C4-2B (cell line): ENCODE data around the gene RBM28.

Source experiments
- H3K27ac ChIP-seq: fragments of 450-650 bp; 2 replicates; pipeline ENCODE4 v1.5.1; 2017
- ZFX ChIP-seq: fragments of 450-650 bp; IDR thresholded peaks from 2 replicates; pipeline ENCODE4 v1.6.1; 2017
- TF ChIP-seq, protein P1 (sequence below): fragments of 450-650 bp; conservative IDR thresholded peaks from 2 replicates; pipeline ENCODE4 v1.5.1; 2017; ENCODE audit warnings: mild to moderate bottlenecking

RBM28 gene, protein sequence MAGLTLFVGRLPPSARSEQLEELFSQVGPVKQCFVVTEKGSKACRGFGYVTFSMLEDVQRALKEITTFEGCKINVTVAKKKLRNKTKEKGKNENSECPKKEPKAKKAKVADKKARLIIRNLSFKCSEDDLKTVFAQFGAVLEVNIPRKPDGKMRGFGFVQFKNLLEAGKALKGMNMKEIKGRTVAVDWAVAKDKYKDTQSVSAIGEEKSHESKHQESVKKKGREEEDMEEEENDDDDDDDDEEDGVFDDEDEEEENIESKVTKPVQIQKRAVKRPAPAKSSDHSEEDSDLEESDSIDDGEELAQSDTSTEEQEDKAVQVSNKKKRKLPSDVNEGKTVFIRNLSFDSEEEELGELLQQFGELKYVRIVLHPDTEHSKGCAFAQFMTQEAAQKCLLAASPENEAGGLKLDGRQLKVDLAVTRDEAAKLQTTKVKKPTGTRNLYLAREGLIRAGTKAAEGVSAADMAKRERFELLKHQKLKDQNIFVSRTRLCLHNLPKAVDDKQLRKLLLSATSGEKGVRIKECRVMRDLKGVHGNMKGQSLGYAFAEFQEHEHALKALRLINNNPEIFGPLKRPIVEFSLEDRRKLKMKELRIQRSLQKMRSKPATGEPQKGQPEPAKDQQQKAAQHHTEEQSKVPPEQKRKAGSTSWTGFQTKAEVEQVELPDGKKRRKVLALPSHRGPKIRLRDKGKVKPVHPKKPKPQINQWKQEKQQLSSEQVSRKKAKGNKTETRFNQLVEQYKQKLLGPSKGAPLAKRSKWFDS

GRCh38 chr7:128343554-128344430, at the start of gene RBM28:
RBM28 (minus strand) TSS chr7:128343908; CDS start chr7:128343793, 115 bp downstream.
- peak within 1 kb of the TSS; percentile 87 for H3K27ac ChIP-seq
- TF ChIP-seq, protein P1, sequence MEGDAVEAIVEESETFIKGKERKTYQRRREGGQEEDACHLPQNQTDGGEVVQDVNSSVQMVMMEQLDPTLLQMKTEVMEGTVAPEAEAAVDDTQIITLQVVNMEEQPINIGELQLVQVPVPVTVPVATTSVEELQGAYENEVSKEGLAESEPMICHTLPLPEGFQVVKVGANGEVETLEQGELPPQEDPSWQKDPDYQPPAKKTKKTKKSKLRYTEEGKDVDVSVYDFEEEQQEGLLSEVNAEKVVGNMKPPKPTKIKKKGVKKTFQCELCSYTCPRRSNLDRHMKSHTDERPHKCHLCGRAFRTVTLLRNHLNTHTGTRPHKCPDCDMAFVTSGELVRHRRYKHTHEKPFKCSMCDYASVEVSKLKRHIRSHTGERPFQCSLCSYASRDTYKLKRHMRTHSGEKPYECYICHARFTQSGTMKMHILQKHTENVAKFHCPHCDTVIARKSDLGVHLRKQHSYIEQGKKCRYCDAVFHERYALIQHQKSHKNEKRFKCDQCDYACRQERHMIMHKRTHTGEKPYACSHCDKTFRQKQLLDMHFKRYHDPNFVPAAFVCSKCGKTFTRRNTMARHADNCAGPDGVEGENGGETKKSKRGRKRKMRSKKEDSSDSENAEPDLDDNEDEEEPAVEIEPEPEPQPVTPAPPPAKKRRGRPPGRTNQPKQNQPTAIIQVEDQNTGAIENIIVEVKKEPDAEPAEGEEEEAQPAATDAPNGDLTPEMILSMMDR: no peak
- peak; percentile 87 for TF ChIP-seq ZFX

DNA sequence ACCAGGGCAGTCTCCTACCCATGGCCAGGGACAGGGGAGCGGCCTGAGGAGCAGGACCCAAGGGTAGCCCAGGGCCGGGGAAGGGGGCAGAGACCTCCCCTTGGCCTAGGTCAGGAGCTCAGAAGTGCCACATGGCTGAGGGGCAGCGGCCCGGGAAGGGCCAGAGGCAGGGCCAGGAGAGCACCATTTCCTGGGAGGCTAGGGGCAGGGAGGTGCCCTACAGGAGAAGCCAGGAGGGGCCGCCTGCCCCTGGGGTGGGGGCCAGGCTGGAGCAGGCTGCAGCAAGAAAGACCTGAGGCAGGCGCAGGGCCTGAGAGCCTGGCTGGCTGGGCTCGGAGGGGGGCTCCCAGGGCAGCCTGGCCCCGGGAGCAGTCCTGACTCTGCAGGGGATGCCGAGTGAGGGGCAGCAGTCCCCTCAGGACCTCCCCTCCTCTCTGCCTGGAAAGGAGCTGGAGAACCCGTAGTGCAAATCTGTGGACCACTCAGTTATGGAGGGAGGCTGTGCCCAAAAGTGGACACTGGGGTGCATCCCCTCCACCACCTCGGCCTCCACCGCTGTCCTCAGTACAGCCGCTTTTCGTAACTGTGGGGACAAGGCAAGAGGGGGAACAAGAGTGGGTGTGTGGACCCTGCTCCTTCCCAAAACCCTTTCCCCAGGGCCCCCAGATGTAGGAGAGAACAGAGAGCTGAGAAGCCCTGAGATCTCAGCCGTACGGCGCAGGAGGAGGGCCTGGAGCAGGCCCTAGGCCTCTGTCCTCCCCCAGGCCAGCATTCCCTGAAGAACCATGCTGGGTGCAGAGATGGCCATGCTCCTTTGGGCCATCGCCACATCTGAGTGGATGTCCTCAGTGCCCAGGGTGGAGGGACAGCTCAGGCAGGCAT, 49.0 kb upstream of the RBM28 start:
- H3K27ac ChIP-seq: no peak overlapping the region
- TF ChIP-seq, protein P1: no peak
- no peak for TF ChIP-seq ZFX

DNA sequence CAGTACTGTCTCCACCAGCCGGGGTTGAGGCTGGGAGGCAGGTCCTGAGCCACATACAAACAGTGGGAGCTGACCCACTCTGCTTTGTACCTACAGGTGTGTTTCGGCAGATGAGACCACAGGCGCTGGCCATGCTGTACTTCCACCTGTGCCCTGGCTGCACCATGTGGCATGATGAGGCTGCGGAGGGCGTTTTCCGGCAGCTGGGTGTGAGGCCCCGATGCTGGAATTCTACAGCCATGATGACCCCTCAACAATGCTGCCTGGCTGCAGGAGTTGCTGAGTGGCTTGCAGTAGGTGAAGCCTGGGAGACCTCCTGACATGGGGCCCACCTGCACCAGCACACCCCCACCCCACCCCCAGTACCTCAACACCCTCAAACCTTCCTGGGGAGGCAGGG, 48.1 kb upstream of the RBM28 start:
- H3K27ac ChIP-seq: no peak overlapping the region
- TF ChIP-seq ZFX: no peak
- TF ChIP-seq, protein P1: no peak

- TF ChIP-seq ZFX: no peak
- TF ChIP-seq, protein P1: no peak
- H3K27ac ChIP-seq: no peak overlapping the region
Observed at GRCh38 chr7:128390871-128391565, 47.3 kb upstream of the RBM28 start.

GRCh38 chr7:128389618-128390329, 46.1 kb upstream of the RBM28 start:
- TF ChIP-seq ZFX: no peak
- TF ChIP-seq, protein P1: no peak
- no peak overlapping the region for H3K27ac ChIP-seq
